ENCODE measurements around the gene SLC1A2.

SLC1A2 gene

GRCh38 chr11:35373284-35373933 is 45.9 kb downstream of the SLC1A2 start:
- H3K36me3 Mint-ChIP-seq: no peaks in the 10 kb centered on the region
- H3K27ac Mint-ChIP-seq: no peak overlapping the region
- no peaks in the 10 kb centered on the region for H3K9me3 Mint-ChIP-seq

GRCh38 chr11:35372565-35373283 is 46.6 kb downstream of the SLC1A2 start:
- Mint-ChIP-seq H3K27ac (no peak overlapping the region), H3K27me3 (no peaks in the 10 kb centered on the region), H3K4me1 (peaks cover 13% of the 10 kb centered on the region), H3K36me3 (no peaks in the 10 kb centered on the region), H3K4me3 (no peak overlapping the region), H3K9me3 (no peaks in the 10 kb centered on the region)
- ATAC-seq: no peak

More at GRCh38 chr11:35373284-35373933, 45.9 kb downstream of the SLC1A2 start:
- Mint-ChIP-seq H3K27me3 (no peaks in the 10 kb centered on the region), H3K4me3 (no peak overlapping the region), H3K4me1 (peaks cover 13% of the 10 kb centered on the region)
- no peak for ATAC-seq

- no peaks in the 10 kb centered on the region for H3K36me3 Mint-ChIP-seq
- H3K4me3 Mint-ChIP-seq: no peak overlapping the region
- H3K4me1 Mint-ChIP-seq: no peaks in the 10 kb centered on the region
- peaks cover 3% of the 10 kb centered on the region for H3K9me3 Mint-ChIP-seq
- no peak for ATAC-seq
- H3K27ac Mint-ChIP-seq: no peak overlapping the region
- H3K27me3 Mint-ChIP-seq: peaks cover 9% of the 10 kb centered on the region
Measured at GRCh38 chr11:35367491-35367890, 51.9 kb downstream of the SLC1A2 start.

- Mint-ChIP-seq H3K36me3 (no peaks in the 10 kb centered on the region), H3K27me3 (peaks cover 9% of the 10 kb centered on the region), H3K4me1 (no peaks in the 10 kb centered on the region), H3K27ac (no peak overlapping the region), H3K9me3 (peaks cover 3% of the 10 kb centered on the region), H3K4me3 (no peak overlapping the region)
- ATAC-seq: no peak
Measured at GRCh38 chr11:35366798-35367197, 52.6 kb downstream of the SLC1A2 start.

GRCh38 chr11:35365961-35366360 is 53.4 kb downstream of the SLC1A2 start:
- Mint-ChIP-seq H3K4me1 (no peaks in the 10 kb centered on the region), H3K9me3 (peaks cover 3% of the 10 kb centered on the region), H3K36me3 (no peaks in the 10 kb centered on the region), H3K4me3 (no peak overlapping the region), H3K27ac (no peak overlapping the region), H3K27me3 (peaks cover 9% of the 10 kb centered on the region)
- no peak for ATAC-seq

- peaks cover 9% of the 10 kb centered on the region for H3K27me3 Mint-ChIP-seq
- no peak overlapping the region for H3K4me3 Mint-ChIP-seq
- no peak for ATAC-seq
- H3K27ac Mint-ChIP-seq: no peak overlapping the region
- H3K9me3 Mint-ChIP-seq: peaks cover 3% of the 10 kb centered on the region
- H3K36me3 Mint-ChIP-seq: no peaks in the 10 kb centered on the region
- H3K4me1 Mint-ChIP-seq: no peaks in the 10 kb centered on the region
Measured at GRCh38 chr11:35365395-35365794, 54.0 kb downstream of the SLC1A2 start.

- H3K4me1 Mint-ChIP-seq: no peaks in the 10 kb centered on the region
- no peak overlapping the region for H3K4me3 Mint-ChIP-seq
- H3K27me3 Mint-ChIP-seq: peaks cover 9% of the 10 kb centered on the region
- H3K9me3 Mint-ChIP-seq: peaks cover 3% of the 10 kb centered on the region
- no peak overlapping the region for H3K27ac Mint-ChIP-seq
- no peak for ATAC-seq
- H3K36me3 Mint-ChIP-seq: no peaks in the 10 kb centered on the region
Measured at GRCh38 chr11:35363854-35364780, 55.2 kb downstream of the SLC1A2 start.

GRCh38 chr11:35363246-35363801 is 56.0 kb downstream of the SLC1A2 start:
- H3K27ac Mint-ChIP-seq: no peak overlapping the region

GRCh38 chr11:35362521-35362980 is 56.8 kb downstream of the SLC1A2 start:
- Mint-ChIP-seq H3K27ac (no peak overlapping the region), H3K9me3 (peaks cover 3% of the 10 kb centered on the region), H3K27me3 (peaks cover 9% of the 10 kb centered on the region), H3K4me1 (no peaks in the 10 kb centered on the region), H3K4me3 (no peak overlapping the region), H3K36me3 (no peaks in the 10 kb centered on the region)
- no peak for ATAC-seq

More at GRCh38 chr11:35363246-35363801, 56.0 kb downstream of the SLC1A2 start:
- no peaks in the 10 kb centered on the region for H3K36me3 Mint-ChIP-seq
- H3K4me1 Mint-ChIP-seq: no peaks in the 10 kb centered on the region
- peaks cover 9% of the 10 kb centered on the region for H3K27me3 Mint-ChIP-seq
- no peak for ATAC-seq
- H3K9me3 Mint-ChIP-seq: peaks cover 3% of the 10 kb centered on the region
- no peak overlapping the region for H3K4me3 Mint-ChIP-seq

- ATAC-seq: no peak
- Mint-ChIP-seq H3K27ac (no peak overlapping the region), H3K9me3 (no peaks in the 10 kb centered on the region), H3K4me3 (no peak overlapping the region), H3K36me3 (no peaks in the 10 kb centered on the region), H3K4me1 (no peaks in the 10 kb centered on the region), H3K27me3 (peaks cover 9% of the 10 kb centered on the region)
Measured at GRCh38 chr11:35360055-35360530, 59.3 kb downstream of the SLC1A2 start.

GRCh38 chr11:35359321-35360054 is 59.9 kb downstream of the SLC1A2 start:
- peaks cover 9% of the 10 kb centered on the region for H3K27me3 Mint-ChIP-seq
- no peak for ATAC-seq
- no peaks in the 10 kb centered on the region for H3K4me1 Mint-ChIP-seq
- H3K27ac Mint-ChIP-seq: no peak overlapping the region
- H3K36me3 Mint-ChIP-seq: no peaks in the 10 kb centered on the region
- no peaks in the 10 kb centered on the region for H3K9me3 Mint-ChIP-seq
- no peak overlapping the region for H3K4me3 Mint-ChIP-seq

GRCh38 chr11:35358391-35358790 is 61.0 kb downstream of the SLC1A2 start:
- no peak for ATAC-seq
- Mint-ChIP-seq H3K27me3 (peaks cover 7% of the 10 kb centered on the region), H3K4me1 (no peaks in the 10 kb centered on the region), H3K9me3 (no peaks in the 10 kb centered on the region), H3K27ac (no peak overlapping the region), H3K4me3 (no peak overlapping the region), H3K36me3 (no peaks in the 10 kb centered on the region)

- Mint-ChIP-seq H3K27ac (no peak overlapping the region), H3K4me1 (no peaks in the 10 kb centered on the region), H3K36me3 (no peaks in the 10 kb centered on the region)
Measured at GRCh38 chr11:35357923-35358322, 61.4 kb downstream of the SLC1A2 start.

GRCh38 chr11:35355102-35355749 is 64.1 kb downstream of the SLC1A2 start:
- H3K4me1 Mint-ChIP-seq: no peaks in the 10 kb centered on the region
- H3K4me3 Mint-ChIP-seq: no peak overlapping the region
- no peaks in the 10 kb centered on the region for H3K9me3 Mint-ChIP-seq
- no peak overlapping the region for H3K27ac Mint-ChIP-seq
- no peak for ATAC-seq
- H3K27me3 Mint-ChIP-seq: no peaks in the 10 kb centered on the region
- no peaks in the 10 kb centered on the region for H3K36me3 Mint-ChIP-seq

More at GRCh38 chr11:35357923-35358322, 61.4 kb downstream of the SLC1A2 start:
- Mint-ChIP-seq H3K27me3 (peaks cover 3% of the 10 kb centered on the region), H3K9me3 (no peaks in the 10 kb centered on the region), H3K4me3 (no peak overlapping the region)
- no peak for ATAC-seq
